NCI-H748 treated with DMSO at 0.1 percent for 48 hours (cell line): ENCODE data around the gene SCRN2.

Experiments
- DNase-seq: peaks from one replicate; lab custom pipeline; 2025; lab: John Stamatoyannopoulos, UW

SCRN2 gene

GRCh38 chr17:47840742-47841487, at the start of gene SCRN2:
TSS of gene SCRN2 (minus strand) at chr17:47841273. CDS start at chr17:47840843, 430 bp downstream.
- peak; percentile 61 for DNase-seq

DNA sequence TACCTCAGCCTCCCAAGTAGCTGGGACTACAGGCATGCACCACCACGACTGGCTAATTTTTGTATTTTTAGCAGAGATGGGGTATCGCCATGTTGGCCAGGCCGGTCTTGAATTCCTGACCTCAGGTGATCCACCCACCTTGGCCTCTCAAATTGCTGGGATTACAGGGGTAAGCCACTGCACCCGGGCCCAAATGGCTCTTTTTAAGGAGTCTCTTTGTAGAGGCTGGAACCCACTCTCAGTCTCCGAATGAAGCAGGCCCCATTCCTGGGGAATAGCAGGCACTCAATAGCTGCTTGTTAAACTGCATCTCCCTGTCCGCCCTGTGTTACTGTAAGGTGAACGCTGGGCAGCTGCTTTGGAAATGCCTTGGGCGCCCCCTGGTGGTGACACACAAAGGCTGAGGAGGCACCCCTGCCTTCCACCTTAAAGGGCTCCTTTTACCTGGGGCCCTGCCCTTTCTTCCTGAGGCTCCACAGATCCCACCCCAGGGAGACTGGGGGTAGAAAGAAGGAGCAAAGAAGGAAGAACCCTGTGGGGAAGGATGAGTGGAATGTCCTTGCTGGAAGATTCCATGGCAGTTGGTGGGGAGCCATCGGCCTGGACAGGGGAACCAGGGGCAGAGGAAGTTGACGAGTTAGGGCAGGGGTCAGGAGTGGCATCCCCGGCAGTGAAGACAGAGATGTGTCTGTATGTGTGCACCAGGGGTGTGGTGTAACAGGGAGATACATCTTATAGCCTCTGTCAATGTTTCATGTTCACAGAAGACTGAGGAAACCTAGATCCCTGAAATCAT, 48.9 kb upstream of the SCRN2 start:
- peak; percentile 50 for DNase-seq

DNA sequence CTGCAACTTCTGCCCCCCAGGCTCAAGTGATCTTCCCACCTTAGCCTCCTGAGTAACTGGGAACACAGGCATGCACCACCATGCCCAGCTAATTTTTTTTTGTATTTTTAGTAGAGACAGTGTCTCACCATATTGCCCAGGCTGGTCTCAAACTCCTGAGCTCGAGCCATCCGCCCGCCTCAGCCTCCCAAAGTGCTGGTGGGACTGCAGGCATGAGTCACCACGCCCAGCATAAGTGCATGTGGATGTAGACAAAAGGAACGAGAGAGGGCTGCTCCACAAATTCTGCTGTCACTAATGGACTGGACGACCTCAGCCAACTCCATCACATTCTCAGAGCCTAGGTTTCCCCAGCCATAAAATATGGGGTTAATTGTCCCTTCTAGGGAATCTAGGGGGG, 47.2 kb upstream of the SCRN2 start:
- DNase-seq: no peak

GRCh38 chr17:47884905-47885730, 44.0 kb upstream of the SCRN2 start:
- DNase-seq: no peak

DNA sequence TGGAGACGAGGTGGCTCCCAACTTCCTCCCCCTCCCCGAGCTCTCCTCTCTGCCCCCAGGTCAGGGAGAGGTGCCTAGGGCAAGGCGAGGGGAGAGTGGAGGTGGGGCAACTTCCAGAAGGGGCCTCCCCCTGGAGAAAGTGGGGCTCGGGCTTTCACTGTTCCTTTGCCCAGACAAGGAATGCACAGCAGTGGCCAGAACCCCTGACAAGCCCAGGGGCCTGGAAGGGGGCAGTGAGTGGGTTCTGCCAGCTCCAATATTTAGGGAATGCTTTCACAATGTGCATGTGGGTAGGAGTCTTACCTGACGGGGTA, 43.3 kb upstream of the SCRN2 start:
- no peak for DNase-seq

- DNase-seq: no peak
Observed at GRCh38 chr17:47883589-47884426, 42.7 kb upstream of the SCRN2 start.

DNA sequence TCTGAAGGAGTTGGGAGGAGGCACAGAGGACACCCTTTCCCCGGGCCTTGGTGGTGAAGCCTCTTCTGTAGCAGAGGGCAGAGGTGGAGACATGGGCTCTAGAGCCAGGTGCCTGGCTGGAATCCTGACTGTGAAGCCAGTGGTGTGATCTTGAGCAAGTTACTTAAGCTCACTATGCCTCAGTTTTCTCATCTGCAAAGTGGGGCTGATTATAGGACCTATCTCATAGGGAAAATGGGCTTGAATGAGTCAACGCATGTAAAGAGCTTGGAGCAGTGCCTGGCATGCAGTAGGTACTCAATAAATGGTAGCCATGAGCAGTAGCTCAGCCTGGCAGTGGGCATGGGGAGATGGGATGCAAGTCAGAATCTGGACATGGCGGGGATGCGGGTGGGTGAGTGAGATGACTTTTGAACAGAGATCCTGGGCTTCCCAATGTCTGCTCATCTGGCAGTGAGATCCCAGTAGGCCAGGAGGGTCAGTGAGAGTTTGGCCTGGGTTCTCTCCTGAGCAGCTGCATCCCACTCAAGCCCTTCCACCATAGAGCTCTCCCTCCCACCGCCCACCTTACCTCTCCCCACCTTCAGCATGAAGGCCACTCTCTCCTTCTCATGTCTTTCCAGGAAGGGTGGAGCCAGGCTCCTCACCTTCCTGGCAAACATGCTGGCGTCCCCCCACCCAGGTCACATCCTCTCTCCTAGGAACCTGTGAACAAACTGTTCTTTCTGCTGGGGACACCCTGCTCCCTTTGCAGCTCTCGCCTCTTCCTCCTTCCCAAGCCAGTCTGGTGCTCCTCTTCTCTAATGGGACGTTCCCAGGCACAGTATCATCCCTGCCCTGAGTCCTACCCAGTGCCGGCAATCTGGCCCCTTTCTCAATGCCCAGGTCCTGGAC, 41.9 kb upstream of the SCRN2 start:
- no peak for DNase-seq

- no peak for DNase-seq
Observed at GRCh38 chr17:47882247-47882646, 41.2 kb upstream of the SCRN2 start.

DNA sequence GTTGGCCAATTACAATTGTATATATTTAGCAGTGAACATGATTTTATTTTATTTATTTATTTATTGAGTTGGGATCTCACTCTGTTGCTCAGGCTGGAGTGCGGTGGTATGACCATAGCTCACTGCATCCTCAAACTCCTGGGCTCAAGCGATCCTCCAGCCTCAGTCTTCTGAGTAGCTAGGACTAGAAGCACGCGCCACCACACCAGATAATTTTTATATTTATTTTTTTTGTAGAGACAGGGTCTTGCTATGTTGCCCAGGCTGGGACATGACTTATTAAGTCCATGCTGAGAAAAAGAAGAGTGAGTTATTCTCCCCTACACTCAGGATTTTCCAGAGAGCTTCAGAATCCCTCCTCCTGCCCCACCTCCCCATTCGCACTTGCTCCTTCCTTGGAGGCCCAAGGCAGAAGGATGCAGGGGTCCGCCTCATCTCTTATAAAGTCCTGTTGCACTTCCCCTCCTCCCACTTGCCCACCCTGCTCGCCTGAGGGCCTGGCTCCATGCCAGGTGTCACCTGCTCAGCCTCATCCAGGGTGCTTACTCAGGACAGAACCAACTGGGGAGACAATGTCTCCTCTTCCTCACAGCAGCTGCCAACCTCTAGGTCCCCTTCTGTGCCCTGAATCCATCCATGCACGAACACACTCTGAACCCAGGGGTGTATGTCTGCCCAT, 38.8 kb upstream of the SCRN2 start:
- DNase-seq: no peak

GRCh38 chr17:47879028-47879585, 38.0 kb upstream of the SCRN2 start:
- DNase-seq: no peak

DNA sequence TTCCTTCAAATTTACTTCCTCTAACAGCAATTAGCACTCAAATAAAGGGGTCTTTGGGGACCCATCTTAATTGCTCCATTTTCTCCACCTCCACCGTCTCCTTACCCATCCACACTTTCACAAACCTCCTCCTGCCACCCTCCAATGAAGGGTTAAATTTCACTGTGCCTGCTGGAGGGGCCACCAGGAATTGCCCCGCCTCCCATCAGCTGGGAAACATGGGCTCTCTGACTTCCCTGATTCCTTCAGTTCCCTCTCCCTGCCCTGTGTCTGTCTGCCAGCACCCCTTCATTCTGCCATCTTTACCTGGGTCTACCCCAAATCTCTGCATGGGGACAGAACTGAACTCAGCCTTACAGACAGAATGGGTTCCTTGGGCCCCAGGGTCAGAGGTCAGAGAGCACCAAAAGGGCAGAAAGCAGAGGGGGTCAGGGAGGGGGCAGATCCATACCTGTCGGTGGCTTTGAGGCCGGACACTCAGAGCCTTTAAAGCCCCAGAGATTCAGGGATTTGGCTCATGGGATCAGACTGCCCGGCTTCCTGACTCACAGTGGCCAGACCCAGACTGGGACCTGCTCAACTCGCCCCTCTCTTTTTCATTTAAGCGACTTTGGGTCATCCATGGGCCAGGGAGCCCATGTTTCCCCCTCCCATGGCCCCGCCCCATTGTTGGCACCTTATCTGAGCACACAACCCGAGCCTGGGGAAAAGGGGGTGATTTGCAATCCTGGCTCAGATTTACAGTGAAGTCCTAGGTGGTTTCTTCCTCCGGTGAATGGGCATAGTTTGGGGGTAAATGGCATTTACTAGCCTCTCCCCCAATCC, 37.3 kb upstream of the SCRN2 start:
- DNase-seq: no peak

DNA sequence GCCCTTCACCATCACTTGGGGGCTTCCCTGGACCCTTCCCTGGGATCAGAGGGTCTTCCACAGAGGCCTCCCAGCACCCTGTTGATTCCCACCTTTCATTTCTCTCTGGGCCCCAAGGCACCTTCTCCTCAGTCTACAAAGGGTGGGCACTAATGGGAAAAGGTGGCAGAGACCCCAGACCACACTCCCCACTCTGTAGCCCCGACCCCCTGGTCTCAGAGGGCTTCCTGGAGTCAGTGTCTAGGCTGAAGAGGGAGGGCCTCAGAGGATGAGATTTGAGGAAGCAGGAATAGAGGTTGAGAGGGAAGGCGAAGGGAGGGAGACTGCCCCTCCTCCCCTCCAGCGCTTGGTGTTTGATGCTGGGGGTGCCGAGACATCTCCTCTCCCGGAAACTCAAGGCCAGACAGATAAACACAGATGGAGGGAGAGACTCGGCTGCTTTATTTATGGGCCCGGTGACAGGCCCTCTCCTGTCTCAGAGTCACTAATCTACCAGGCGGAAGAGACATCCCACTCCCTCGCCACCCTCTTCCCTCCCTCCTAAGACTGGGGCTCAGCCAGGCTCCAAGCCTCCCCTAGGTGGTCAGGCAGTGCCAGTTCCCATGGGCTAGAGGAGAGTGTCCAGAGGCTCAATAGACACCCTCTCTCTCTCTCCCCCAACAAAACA, 36.4 kb upstream of the SCRN2 start:
- no peak for DNase-seq

DNA sequence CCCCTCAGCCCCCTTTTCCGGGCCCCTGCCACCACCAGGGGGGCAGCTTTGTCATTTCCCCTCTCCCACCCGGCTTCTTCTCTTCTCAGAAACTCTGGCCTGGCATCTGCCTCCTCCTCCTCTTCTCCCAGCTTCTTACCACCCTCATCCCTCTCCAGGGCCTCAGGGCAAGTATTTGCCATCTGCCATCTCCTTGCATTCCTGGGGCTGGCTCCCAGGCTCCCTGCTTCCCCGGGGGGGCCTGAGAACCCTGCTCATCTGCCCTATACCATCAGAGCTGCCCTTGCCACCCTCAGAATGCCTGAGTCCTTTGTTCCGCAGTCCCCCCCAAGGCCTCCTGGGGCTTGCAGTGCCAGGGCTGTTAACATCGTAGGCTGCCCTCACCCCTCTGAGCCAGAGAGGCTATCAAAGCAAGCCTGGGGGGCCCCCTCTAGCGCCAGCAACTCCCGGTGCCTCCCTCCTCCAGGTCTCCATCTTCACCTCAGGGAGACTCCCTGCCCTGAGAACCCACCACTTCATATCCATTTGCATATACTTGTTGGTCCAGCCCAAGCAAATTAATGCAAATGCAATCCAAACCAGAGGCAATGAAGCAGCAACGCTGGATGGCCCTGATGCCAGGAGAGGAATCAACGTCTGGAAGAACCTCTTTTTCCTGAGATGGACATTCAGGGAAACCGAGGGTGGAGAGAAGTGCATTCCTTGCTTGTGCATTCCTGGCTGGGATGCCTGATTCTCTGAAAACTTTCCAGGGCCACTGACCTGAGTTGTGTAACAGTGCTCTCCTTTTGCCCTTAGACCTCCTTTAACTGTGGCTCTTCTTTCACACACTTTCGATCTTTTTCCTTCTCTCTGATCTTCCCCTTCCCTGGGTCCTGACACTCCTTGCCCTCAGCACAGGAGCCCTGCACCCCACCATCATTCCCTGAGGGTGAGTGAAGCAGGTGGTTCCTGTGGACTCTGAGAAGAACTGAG, 34.2 kb upstream of the SCRN2 start:
- DNase-seq: no peak

- DNase-seq: no peak
Observed at GRCh38 chr17:47873200-47874090, 32.4 kb upstream of the SCRN2 start.

GRCh38 chr17:47872651-47873161, 31.6 kb upstream of the SCRN2 start:
- no peak for DNase-seq
